Mesendoderm (in vitro differentiated cells): ENCODE data around the gene MACROD1.

Experiments
- DNase-seq: peaks from one replicate; pipeline ENCODE4 v3.0.0; 2013
- H2AK5ac ChIP-seq: 2 replicates; pipeline ENCODE4 v1.6.1; 2013; ENCODE audit warnings: low read length, inconsistent platforms
- H2BK120ac ChIP-seq: 2 replicates; pipeline ENCODE4 v1.6.1; 2013; ENCODE audit warnings: low read depth, mild to moderate bottlenecking, low read length, moderate library complexity, mixed read lengths
- H2BK15ac ChIP-seq: replicated peaks from 2 replicates; pipeline ENCODE4 v1.6.1; 2013; ENCODE audit warnings: low read depth, mild to moderate bottlenecking, moderate library complexity
- H2BK5ac ChIP-seq: 2 replicates; pipeline ENCODE4 v1.6.1; 2013; ENCODE audit warnings: low read length, inconsistent platforms
- H3K18ac ChIP-seq: 2 replicates; pipeline ENCODE4 v1.6.1; 2013; ENCODE audit warnings: mild to moderate bottlenecking, low read length, mixed read lengths
- H3K23ac ChIP-seq: one replicate; pipeline ENCODE4 v1.6.1; 2013; ENCODE audit warnings: low read length
- H3K27ac ChIP-seq: 2 replicates; pipeline ENCODE4 v1.5.1; 2013; ENCODE audit warnings: low read depth, mild to moderate bottlenecking, inconsistent platforms, low read length, moderate library complexity
- H3K27me3 ChIP-seq: 2 replicates; pipeline ENCODE4 v1.6.1; 2013; ENCODE audit warnings: low read length, control low read depth, mild to moderate bottlenecking, inconsistent platforms; ENCODE audit not compliant: insufficient read depth, poor library complexity
- H3K36me3 ChIP-seq: 2 replicates; pipeline ENCODE4 v1.6.1; 2013; ENCODE audit warnings: low read length, inconsistent platforms; ENCODE audit not compliant: control insufficient read depth, insufficient read depth
- H3K4ac ChIP-seq: one replicate; pipeline ENCODE4 v1.6.1; 2013; ENCODE audit warnings: low read depth, mild to moderate bottlenecking, low read length, moderate library complexity
- H3K4me1 ChIP-seq: 2 replicates; pipeline ENCODE4 v1.6.1; 2013; ENCODE audit warnings: low read depth, low read length, inconsistent platforms; ENCODE audit not compliant: control insufficient read depth
- H3K4me2 ChIP-seq: 2 replicates; pipeline ENCODE4 v1.6.1; 2013; ENCODE audit warnings: low read length
- H3K4me3 ChIP-seq: 2 replicates; pipeline ENCODE4 v1.5.1; 2013; ENCODE audit warnings: mild to moderate bottlenecking, low read length
- H3K56ac ChIP-seq: one replicate; pipeline ENCODE4 v1.6.1; 2013; ENCODE audit warnings: low read length
- H3K79me1 ChIP-seq: 2 replicates; pipeline ENCODE4 v1.6.1; 2013; ENCODE audit warnings: low read length, inconsistent platforms
- H3K79me2 ChIP-seq: 2 replicates; pipeline ENCODE4 v1.6.1; 2013; ENCODE audit warnings: mild to moderate bottlenecking, low read length; ENCODE audit not compliant: control insufficient read depth, insufficient read depth
- H3K9ac ChIP-seq: 2 replicates; pipeline ENCODE4 v1.6.1; 2013; ENCODE audit warnings: low read length, inconsistent platforms
- H4K5ac ChIP-seq: one replicate; pipeline ENCODE4 v1.6.1; 2013; ENCODE audit warnings: low read length
- H4K8ac ChIP-seq: one replicate; pipeline ENCODE4 v1.6.1; 2013; ENCODE audit warnings: low read depth, mild to moderate bottlenecking, control low read depth, low read length, moderate library complexity
- WGBS: extraction: QIAGEN DNeasy Blood & Tissue Kit; methylation state at CpG from one replicate; pipeline ENCODE4 v1.1.7; 2013; ENCODE audit warnings: low lambda C conversion rate, missing lambda C conversion rate; ENCODE audit not compliant: insufficient coverage; ENCODE audit errors: extremely low coverage; 5-methylcytosine and 5-hydroxymethylcytosine counted together

Gene MACROD1

GRCh38 chr11:64094463-64095260 lies 71.3 kb downstream of the MACROD1 start:
- Histone ChIP-seq H4K8ac (no peak overlapping the region), H3K4me3 (no peak overlapping the region), H3K79me2 (no peaks in the 10 kb centered on the region), H3K23ac (no peak overlapping the region), H3K18ac (no peak overlapping the region), H3K36me3 (no peaks in the 10 kb centered on the region), H2BK120ac (no peak overlapping the region), H3K56ac (peak overlapping the region; percentile 25), H2BK15ac (no peak overlapping the region), H3K27me3 (no peaks in the 10 kb centered on the region), H2BK5ac (no peak overlapping the region), H3K27ac (no peak overlapping the region), H3K79me1 (no peaks in the 10 kb centered on the region), H3K4me1 (no peaks in the 10 kb centered on the region), H3K4me2 (no peak overlapping the region), H4K5ac (no peak overlapping the region), H3K4ac (no peak overlapping the region), H3K9ac (no peak overlapping the region), H2AK5ac (no peak overlapping the region)
- peak; percentile 38 for DNase-seq
- no CpG with 5 or more reads among the region's 20 CpGs for WGBS

- Histone ChIP-seq H3K79me1 (no peaks in the 10 kb centered on the region), H3K4me2 (no peak overlapping the region), H3K4me1 (no peaks in the 10 kb centered on the region), H3K79me2 (no peaks in the 10 kb centered on the region), H4K5ac (no peak overlapping the region), H3K23ac (no peak overlapping the region), H2AK5ac (no peak overlapping the region), H3K27me3 (no peaks in the 10 kb centered on the region), H3K9ac (no peak overlapping the region), H3K56ac (no peak overlapping the region), H3K36me3 (no peaks in the 10 kb centered on the region), H3K4me3 (no peak overlapping the region), H3K4ac (no peak overlapping the region), H3K18ac (no peak overlapping the region), H3K27ac (no peak overlapping the region), H2BK15ac (no peak overlapping the region), H2BK120ac (no peak overlapping the region), H2BK5ac (no peak overlapping the region), H4K8ac (no peak overlapping the region)
- no CpG with 5 or more reads among the region's 13 CpGs for WGBS
- DNase-seq = no peak
Measured at GRCh38 chr11:64093233-64094039, 72.5 kb downstream of the MACROD1 start.

- Histone ChIP-seq H3K4me1 (no peaks in the 10 kb centered on the region), H3K4ac (no peak overlapping the region), H3K4me2 (no peak overlapping the region), H2BK120ac (no peak overlapping the region), H3K4me3 (no peak overlapping the region), H4K5ac (no peak overlapping the region), H3K79me2 (no peaks in the 10 kb centered on the region), H3K23ac (no peak overlapping the region), H3K36me3 (no peaks in the 10 kb centered on the region), H3K27me3 (no peaks in the 10 kb centered on the region), H2BK5ac (no peak overlapping the region), H3K56ac (no peak overlapping the region), H3K27ac (no peak overlapping the region), H3K79me1 (no peaks in the 10 kb centered on the region), H2BK15ac (no peak overlapping the region), H3K9ac (no peak overlapping the region), H2AK5ac (no peak overlapping the region), H4K8ac (no peak overlapping the region), H3K18ac (no peak overlapping the region)
- no peak for DNase-seq
- no CpG with 5 or more reads among the region's 8 CpGs for WGBS
Measured at GRCh38 chr11:64092761-64093136, 73.2 kb downstream of the MACROD1 start.

GRCh38 chr11:64092111-64092760 lies 73.7 kb downstream of the MACROD1 start:
- Histone ChIP-seq H3K27ac (no peak overlapping the region), H3K56ac (peak overlapping the region; percentile 28), H3K36me3 (no peaks in the 10 kb centered on the region), H4K5ac (no peak overlapping the region), H3K23ac (no peak overlapping the region), H2BK120ac (no peak overlapping the region), H3K4ac (no peak overlapping the region), H3K18ac (no peak overlapping the region), H2AK5ac (no peak overlapping the region), H3K4me3 (no peak overlapping the region), H3K4me1 (no peaks in the 10 kb centered on the region), H3K27me3 (no peaks in the 10 kb centered on the region), H2BK15ac (no peak overlapping the region), H3K9ac (no peak overlapping the region), H2BK5ac (no peak overlapping the region), H4K8ac (no peak overlapping the region), H3K79me2 (no peaks in the 10 kb centered on the region), H3K4me2 (no peak overlapping the region), H3K79me1 (no peaks in the 10 kb centered on the region)
- DNase-seq = no peak
- no CpG with 5 or more reads among the region's 15 CpGs for WGBS

- Histone ChIP-seq H3K18ac (no peak overlapping the region), H3K4me3 (no peak overlapping the region), H4K5ac (no peak overlapping the region), H3K27me3 (no peaks in the 10 kb centered on the region), H2BK5ac (no peak overlapping the region), H4K8ac (no peak overlapping the region), H3K56ac (no peak overlapping the region), H3K4me1 (no peaks in the 10 kb centered on the region), H2BK120ac (no peak overlapping the region), H3K79me1 (no peaks in the 10 kb centered on the region), H3K79me2 (no peaks in the 10 kb centered on the region), H3K9ac (no peak overlapping the region), H3K23ac (no peak overlapping the region), H3K27ac (no peak overlapping the region), H3K4ac (no peak overlapping the region), H2AK5ac (no peak overlapping the region), H2BK15ac (no peak overlapping the region), H3K4me2 (no peak overlapping the region), H3K36me3 (no peaks in the 10 kb centered on the region)
- DNase-seq = peak; percentile 30
- no CpG with 5 or more reads among the region's 11 CpGs for WGBS
Measured at GRCh38 chr11:64090806-64091516, 75.0 kb downstream of the MACROD1 start.
